Gastroesophageal sphincter (tissue), 3 donors: ENCODE measurements around the gene PKP3.

Source experiments
- CTCF ChIP-seq, 4 experiments: fragments of 200-600 bp in 2 of 4; fragments of 450-650 bp in 2 of 4; sonication (generic) in 1 of 4; IDR thresholded peaks; one replicate each; pipeline ENCODE4 v1.5.1; 2017 to 2019; ENCODE audit warnings: antibody characterized with exemption in 4 of 4, mild to moderate bottlenecking in 2 of 4, moderate library complexity in 2 of 4
- EP300 ChIP-seq: sonication (generic); formaldehyde crosslinking; IDR thresholded peaks from one replicate; pipeline ENCODE4 v1.6.1; 2017; ENCODE audit warnings: antibody characterized with exemption, mild to moderate bottlenecking

DNA sequence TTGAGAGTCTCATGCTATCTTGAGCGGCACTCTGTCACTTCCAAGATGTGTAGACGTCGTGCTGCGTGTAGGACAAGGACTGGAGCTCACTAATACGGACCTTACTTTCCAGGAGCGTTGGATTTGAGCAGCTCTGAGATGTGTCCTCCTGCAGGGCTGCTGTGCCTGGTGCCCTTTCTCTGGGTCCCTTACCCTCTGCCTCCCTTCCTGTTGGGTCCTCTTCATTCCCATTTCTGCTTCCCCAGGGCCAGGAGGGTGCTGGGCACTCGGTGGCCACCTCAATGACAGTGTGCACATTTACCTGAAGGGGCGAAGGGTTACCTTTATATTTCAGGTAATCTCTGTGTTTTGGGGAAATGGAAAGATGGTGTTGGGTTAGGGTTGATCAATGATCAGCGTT is 60.0 kb downstream of the PKP3 start:
- TF ChIP-seq CTCF (IDR thresholded peaks at IDR 0.05) (no peak), EP300 (no peak)
